Glutamatergic neuron (in vitro differentiated cells): ENCODE measurements around the gene MMP2. TPM values are rescaled to one million over a fixed set of nuclear protein-coding genes. Genes with fewer than 3 reads are reported as not detected.

ENCODE experiments used
- DNase-seq: peaks from one replicate; pipeline ENCODE4 v3.0.0; 2022
- H3K27ac Mint-ChIP-seq: one replicate; pipeline ENCODE4 v1.8.0; 2020; ENCODE audit warnings: mild to moderate bottlenecking, mixed read lengths, inconsistent platforms; ENCODE audit not compliant: unreplicated experiment
- H3K27me3 Mint-ChIP-seq: one replicate; pipeline ENCODE4 v1.8.0; 2020; ENCODE audit warnings: mild to moderate bottlenecking, moderate library complexity, mixed read lengths, inconsistent platforms; ENCODE audit not compliant: unreplicated experiment
- H3K36me3 Mint-ChIP-seq: one replicate; pipeline ENCODE4 v1.8.0; 2020; ENCODE audit warnings: mild to moderate bottlenecking, mixed read lengths, inconsistent platforms; ENCODE audit not compliant: unreplicated experiment
- H3K4me1 Mint-ChIP-seq: one replicate; pipeline ENCODE4 v1.8.0; 2020; ENCODE audit warnings: mild to moderate bottlenecking, low read depth, mixed read lengths, inconsistent platforms; ENCODE audit not compliant: unreplicated experiment
- H3K4me3 Mint-ChIP-seq: one replicate; pipeline ENCODE4 v1.8.0; 2020; ENCODE audit warnings: mild to moderate bottlenecking, mixed read lengths, inconsistent platforms; ENCODE audit not compliant: unreplicated experiment
- H3K9me3 Mint-ChIP-seq: one replicate; pipeline ENCODE4 v1.8.0; 2020; ENCODE audit warnings: mild to moderate bottlenecking, moderate library complexity, mixed read lengths, inconsistent platforms; ENCODE audit not compliant: unreplicated experiment
- total RNA-seq: library from RNA; stranded (reverse); fragmentation: NEBNext Ultra II Directional; extraction: Animal tissue kit (Norgen Biotek cat#: 25700); gene quantifications from one replicate; pipeline ENCODE4 v1.2.1, GENCODE V29; 2021; ENCODE audit not compliant: unreplicated experiment
- TF ChIP-seq, protein P1 (sequence below): fragments of 200-600 bp; sonication (generic); IDR thresholded peaks from one replicate; pipeline ENCODE4 v1.5.0; 2021; ENCODE audit not compliant: partially characterized antibody, unreplicated experiment

MMP2 gene
- total RNA-seq, 1 donor from 2014 or later, result 7.0 TPM

DNA sequence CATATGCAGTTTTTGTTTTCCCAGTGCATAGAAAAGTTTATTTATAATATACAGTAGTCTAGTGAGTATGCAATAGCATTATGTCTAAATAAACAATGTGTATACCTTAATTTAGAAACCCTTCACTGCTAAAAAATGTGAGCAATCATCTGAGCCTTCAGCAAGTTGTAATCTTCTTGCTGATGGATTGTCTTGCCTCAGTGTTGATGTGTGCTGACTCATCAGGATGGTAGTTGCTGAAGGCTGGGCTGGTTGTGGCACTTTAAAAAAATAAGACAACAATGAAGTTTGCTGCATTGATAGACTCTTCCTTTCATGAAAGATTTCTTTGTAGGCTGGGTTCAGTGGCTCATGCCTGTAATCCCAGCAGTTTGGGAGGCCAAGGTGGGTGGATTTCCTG is 73.6 kb downstream of the MMP2 start:
- Mint-ChIP-seq H3K27ac (no peak overlapping the region), H3K36me3 (peaks cover 7% of the 10 kb centered on the region), H3K4me1 (no peaks in the 10 kb centered on the region), H3K27me3 (no peaks in the 10 kb centered on the region), H3K4me3 (no peak overlapping the region), H3K9me3 (peaks cover 2% of the 10 kb centered on the region)
- DNase-seq, result no peak
- TF ChIP-seq, protein P1, sequence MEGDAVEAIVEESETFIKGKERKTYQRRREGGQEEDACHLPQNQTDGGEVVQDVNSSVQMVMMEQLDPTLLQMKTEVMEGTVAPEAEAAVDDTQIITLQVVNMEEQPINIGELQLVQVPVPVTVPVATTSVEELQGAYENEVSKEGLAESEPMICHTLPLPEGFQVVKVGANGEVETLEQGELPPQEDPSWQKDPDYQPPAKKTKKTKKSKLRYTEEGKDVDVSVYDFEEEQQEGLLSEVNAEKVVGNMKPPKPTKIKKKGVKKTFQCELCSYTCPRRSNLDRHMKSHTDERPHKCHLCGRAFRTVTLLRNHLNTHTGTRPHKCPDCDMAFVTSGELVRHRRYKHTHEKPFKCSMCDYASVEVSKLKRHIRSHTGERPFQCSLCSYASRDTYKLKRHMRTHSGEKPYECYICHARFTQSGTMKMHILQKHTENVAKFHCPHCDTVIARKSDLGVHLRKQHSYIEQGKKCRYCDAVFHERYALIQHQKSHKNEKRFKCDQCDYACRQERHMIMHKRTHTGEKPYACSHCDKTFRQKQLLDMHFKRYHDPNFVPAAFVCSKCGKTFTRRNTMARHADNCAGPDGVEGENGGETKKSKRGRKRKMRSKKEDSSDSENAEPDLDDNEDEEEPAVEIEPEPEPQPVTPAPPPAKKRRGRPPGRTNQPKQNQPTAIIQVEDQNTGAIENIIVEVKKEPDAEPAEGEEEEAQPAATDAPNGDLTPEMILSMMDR, result no peak

DNA sequence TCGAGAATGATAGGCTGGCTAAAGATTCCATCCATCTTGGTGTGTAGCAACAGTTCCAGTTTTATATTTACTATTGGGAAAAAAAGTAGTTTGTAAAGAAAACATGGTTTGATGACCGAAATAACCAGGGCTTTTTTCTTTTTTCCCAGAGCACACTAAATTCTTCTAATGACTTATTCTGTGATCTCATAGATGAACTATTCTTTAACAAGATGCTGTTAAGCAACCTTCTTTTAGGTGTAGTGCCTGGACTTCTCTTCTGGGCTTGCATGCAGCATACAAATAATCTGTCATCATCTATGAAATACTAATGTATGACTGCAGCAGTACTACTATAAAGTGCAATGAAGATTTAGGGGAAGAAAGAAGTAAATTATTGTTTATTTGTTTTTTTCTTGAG is 76.4 kb downstream of the MMP2 start:
- Mint-ChIP-seq H3K4me1 (no peaks in the 10 kb centered on the region), H3K36me3 (peaks cover 7% of the 10 kb centered on the region), H3K4me3 (no peak overlapping the region), H3K27ac (no peak overlapping the region), H3K27me3 (no peaks in the 10 kb centered on the region), H3K9me3 (peaks cover 2% of the 10 kb centered on the region)
- TF ChIP-seq, protein P1, result no peak
- DNase-seq, result no peak

Other genes starting within 250 kb of the MMP2 start
- gene IRX6, start 155.0 kb upstream of the MMP2 start, total RNA-seq, result not detected
- gene LPCAT2, start 29.9 kb downstream of the MMP2 start, total RNA-seq, result 1.8 TPM
- gene CAPNS2, start 87.5 kb downstream of the MMP2 start, total RNA-seq, result not detected
- not detected for gene SLC6A2, start 176.8 kb downstream of the MMP2 start, total RNA-seq